NT2/D1 (cell line): ENCODE data around the gene RAPGEF6.
"Not testable (repeated sequence)": the region's sequence is repeated elsewhere in the genome, so short reads cannot be mapped to it uniquely, and the experiment has no call there.

Experiments
- DNase-seq: peaks from one replicate; pipeline ENCODE4 v3.0.0-alpha.2; 2011; ENCODE audit warnings: low read depth, low spot score
- H3K27me3 ChIP-seq: 2 replicates; pipeline ENCODE4 v1.6.0; 2011; ENCODE audit warnings: mild to moderate bottlenecking; ENCODE audit not compliant: insufficient read length, insufficient read depth
- H3K36me3 ChIP-seq: 2 replicates; pipeline ENCODE4 v1.6.1; 2011; ENCODE audit warnings: mild to moderate bottlenecking, low read length, mixed read lengths; ENCODE audit not compliant: insufficient read depth, insufficient read length
- H3K4me1 ChIP-seq: 2 replicates; pipeline ENCODE4 v1.5.1; 2011; ENCODE audit not compliant: insufficient read depth, insufficient read length
- H3K4me3 ChIP-seq: 2 replicates; pipeline ENCODE4 v1.5.1; 2011; ENCODE audit warnings: low read depth; ENCODE audit not compliant: insufficient read length
- H3K9ac ChIP-seq: 2 replicates; pipeline ENCODE4 v1.6.0; 2011; ENCODE audit warnings: low read depth; ENCODE audit not compliant: insufficient read length
- H3K9me3 ChIP-seq: 2 replicates; pipeline ENCODE4 v1.5.1; 2011; ENCODE audit warnings: mild to moderate bottlenecking, low read length; ENCODE audit not compliant: insufficient read depth
- SUZ12 ChIP-seq: IDR thresholded peaks from 2 replicates; pipeline ENCODE4 v1.6.1; 2011; ENCODE audit not compliant: insufficient read length, insufficient read depth; ENCODE audit errors: extremely low read depth
- YY1 ChIP-seq: IDR thresholded peaks from 2 replicates; pipeline ENCODE4 v1.6.1; 2011; ENCODE audit not compliant: insufficient read length, insufficient read depth
- ZNF274 ChIP-seq: IDR thresholded peaks from 2 replicates; pipeline ENCODE4 v1.6.1; 2011; ENCODE audit warnings: mild to moderate bottlenecking, low read depth, low read length

The RAPGEF6 gene

DNA sequence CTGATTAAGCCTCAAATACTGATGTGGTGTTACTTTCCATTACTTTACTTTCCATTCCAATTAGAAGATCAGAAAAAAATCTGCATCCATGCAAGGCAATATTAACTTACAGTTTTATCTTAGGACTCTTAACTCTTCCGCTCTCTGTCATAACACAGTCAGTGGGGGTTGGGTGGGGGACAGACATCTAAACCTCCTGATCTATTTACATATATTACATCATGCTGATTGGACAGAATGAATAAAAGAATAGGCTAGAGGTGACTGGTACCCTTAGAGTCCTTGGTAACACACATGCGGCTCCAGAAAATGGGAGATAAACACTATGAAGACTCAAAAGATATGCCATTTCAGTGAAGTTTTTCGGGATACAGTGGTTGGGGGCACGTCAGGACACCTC lies 27.6 kb downstream of the RAPGEF6 start:
- Histone ChIP-seq H3K9ac (no peak overlapping the region), H3K27me3 (no peaks in the 10 kb centered on the region), H3K4me3 (no peak overlapping the region), H3K36me3 (peaks cover 7% of the 10 kb centered on the region), H3K9me3 (no peaks in the 10 kb centered on the region), H3K4me1 (no peaks in the 10 kb centered on the region)
- TF ChIP-seq ZNF274, result no peak
- TF ChIP-seq SUZ12, result no peak
- TF ChIP-seq YY1, result no peak
- DNase-seq, result no peak

DNA sequence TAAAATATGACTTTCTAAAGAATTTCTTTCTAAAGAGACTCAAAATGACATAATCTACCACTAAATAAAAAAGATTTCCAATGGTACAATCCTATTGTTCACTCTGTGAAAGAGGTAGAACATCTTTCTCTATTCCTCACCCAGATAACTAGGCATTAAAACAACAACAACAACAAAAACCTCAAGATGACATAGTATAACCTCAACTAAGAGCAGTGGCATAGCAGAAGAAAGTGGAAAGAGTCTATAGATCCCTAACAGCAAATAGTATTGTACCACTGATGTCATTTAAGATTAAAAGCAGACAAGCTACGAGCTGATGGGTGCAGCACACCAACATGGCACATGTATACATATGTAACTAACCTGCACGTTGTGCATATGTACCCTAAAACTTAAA lies 29.9 kb downstream of the RAPGEF6 start:
- Histone ChIP-seq H3K9ac (no peak overlapping the region), H3K9me3 (no peaks in the 10 kb centered on the region), H3K4me3 (no peak overlapping the region), H3K27me3 (no peaks in the 10 kb centered on the region), H3K4me1 (no peaks in the 10 kb centered on the region), H3K36me3 (peaks cover 7% of the 10 kb centered on the region)
- no peak for DNase-seq
- TF ChIP-seq ZNF274, result no peak
- no peak for TF ChIP-seq SUZ12
- no peak for TF ChIP-seq YY1

DNA sequence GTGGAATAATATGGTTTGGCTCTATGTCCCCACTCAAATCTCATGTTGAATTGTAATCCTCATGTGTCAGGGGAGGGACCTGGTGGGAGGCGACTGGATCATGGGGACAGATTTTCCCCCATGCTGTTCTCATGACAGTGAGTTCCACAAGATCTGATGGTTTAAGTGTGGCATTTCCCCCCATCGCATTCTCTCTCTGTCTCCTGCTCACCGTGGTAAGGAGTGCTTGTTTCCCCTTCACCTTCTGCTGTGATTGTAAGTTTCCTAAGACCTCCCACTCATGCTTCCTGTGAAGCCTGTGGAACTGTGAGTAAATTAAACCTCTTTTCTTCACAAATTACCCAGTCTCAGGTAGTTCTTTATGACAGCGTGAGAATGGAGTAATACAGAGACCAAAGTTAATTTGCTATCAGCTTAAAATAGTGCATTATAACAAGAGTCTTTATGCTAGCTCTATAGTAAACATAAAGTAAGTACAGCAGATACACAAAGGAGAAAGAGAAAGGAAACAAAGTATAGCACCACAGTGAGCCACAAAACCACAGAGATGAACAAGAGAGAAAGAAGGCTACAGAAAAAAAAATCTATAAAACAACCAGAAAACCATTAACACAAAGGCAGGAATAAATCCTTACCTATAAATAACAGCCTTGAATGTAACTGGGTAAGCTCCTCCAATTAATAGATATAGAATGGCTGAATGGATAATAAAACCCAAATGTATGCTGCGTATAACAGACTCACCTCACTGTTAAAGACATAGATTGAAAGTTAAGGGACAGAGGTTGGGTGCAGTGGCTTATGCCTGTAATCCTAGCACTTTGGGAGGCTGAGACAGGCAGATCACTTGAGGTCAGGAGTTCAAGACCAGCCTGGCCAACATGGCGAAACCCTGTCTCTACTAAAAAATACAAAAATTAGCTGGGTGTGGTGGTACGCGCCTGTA lies 39.7 kb downstream of the RAPGEF6 start:
- DNase-seq, result no peak
- Histone ChIP-seq H3K9me3 (peaks cover 15% of the 10 kb centered on the region), H3K4me3 (no peak overlapping the region), H3K4me1 (no peaks in the 10 kb centered on the region), H3K36me3 (no peaks in the 10 kb centered on the region), H3K9ac (no peak overlapping the region), H3K27me3 (no peaks in the 10 kb centered on the region)
- TF ChIP-seq ZNF274 (no peak), YY1 (no peak), SUZ12 (no peak)

DNA sequence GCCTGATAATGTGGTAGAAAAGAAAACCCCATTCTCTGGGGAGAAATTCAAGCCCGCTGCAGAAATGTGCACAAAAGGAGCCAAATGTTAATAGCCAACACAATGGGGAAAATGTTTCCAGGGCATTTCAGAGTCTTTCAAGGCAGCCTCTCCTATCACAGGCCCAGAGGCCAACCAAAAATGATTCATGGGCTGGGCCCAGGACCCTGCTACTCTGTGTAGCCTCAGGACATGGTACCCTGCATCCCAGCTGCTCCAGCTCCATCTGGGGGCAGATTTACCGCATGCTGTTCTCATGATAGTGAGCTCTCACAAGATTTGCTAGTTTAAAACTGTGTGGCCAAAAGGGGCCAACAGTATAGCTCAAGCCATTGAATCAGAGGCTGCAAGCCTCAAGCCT lies 41.1 kb downstream of the RAPGEF6 start:
- peaks cover 15% of the 10 kb centered on the region for H3K9me3 ChIP-seq
- H3K4me3 ChIP-seq, result no peak overlapping the region
- H3K9ac ChIP-seq, result no peak overlapping the region
- no peaks in the 10 kb centered on the region for H3K27me3 ChIP-seq
- no peaks in the 10 kb centered on the region for H3K36me3 ChIP-seq
- TF ChIP-seq YY1, result no peak
- TF ChIP-seq SUZ12, result no peak
- no peak for TF ChIP-seq ZNF274
- DNase-seq, result no peak
- no peaks in the 10 kb centered on the region for H3K4me1 ChIP-seq

DNA sequence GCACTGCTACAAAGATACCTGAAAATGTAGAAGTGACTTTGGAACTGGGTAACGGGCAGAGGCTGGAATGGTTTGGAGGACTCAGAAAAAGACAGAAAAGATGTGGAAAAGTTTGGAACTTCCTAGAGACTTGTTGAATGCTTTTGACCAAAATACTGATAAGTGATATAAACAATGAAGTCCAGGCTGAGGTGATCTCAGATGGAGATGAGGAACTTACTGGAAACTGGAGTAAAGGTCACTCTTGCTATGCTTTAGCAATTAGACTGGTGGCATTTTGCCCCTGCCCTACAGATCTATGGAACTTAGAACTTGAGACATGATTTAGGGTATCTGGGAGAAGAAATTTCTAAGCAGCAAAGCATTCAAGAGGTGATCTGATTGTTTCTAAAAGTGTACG lies 41.6 kb downstream of the RAPGEF6 start:
- H3K9ac ChIP-seq, H3K36me3 ChIP-seq, DNase-seq, H3K27me3 ChIP-seq, H3K4me3 ChIP-seq, H3K4me1 ChIP-seq: not testable (repeated sequence)
- H3K9me3 ChIP-seq, result peaks cover 15% of the 10 kb centered on the region

DNA sequence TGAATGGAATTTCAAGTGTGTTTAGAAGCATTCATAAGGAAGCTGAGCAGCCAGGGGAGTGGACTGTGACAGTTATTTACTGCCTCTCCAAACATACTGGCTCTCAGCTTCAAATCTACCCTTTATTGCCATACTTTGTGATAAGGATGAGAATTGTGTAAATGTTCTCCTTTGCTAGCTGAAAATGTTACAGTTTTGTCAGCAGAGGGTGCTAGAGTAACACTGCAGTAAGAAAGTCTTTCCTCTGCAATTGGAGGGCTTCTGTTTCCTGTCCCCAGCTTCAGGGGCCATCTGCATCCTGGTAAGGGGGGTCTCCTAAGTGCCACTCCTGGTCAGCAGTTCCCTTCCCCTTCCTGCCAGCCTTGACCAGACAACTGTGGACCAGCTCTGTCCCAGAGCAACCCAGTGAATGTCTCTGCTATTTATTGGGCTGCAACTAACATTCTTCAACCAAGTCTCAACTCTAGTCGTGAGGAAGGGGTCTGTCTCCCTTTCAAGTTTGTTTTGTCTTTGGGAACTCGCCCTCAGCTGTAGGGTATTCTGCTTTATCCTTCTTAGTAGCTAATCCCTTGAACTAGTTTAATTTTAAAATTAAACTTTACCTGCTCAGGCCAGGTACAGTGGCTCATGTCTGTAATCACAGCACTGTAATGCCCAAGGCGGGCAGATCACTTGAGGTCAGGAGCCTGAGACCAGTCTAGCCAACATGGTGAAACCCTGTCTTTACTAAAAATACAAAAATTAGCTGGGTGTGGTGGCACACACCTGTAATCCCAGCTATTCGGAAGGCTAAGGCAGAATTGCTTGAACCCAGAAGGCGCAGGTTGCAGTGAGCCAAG lies 45.3 kb downstream of the RAPGEF6 start:
- Histone ChIP-seq H3K4me3 (no peak overlapping the region), H3K36me3 (peaks cover 4% of the 10 kb centered on the region), H3K9me3 (peaks cover 7% of the 10 kb centered on the region; the same call in 1 of the 2 replicates), H3K27me3 (no peaks in the 10 kb centered on the region), H3K4me1 (no peaks in the 10 kb centered on the region), H3K9ac (no peak overlapping the region)
- TF ChIP-seq YY1 (no peak), SUZ12 (no peak), ZNF274 (no peak)
- DNase-seq, result peak; percentile 18

DNA sequence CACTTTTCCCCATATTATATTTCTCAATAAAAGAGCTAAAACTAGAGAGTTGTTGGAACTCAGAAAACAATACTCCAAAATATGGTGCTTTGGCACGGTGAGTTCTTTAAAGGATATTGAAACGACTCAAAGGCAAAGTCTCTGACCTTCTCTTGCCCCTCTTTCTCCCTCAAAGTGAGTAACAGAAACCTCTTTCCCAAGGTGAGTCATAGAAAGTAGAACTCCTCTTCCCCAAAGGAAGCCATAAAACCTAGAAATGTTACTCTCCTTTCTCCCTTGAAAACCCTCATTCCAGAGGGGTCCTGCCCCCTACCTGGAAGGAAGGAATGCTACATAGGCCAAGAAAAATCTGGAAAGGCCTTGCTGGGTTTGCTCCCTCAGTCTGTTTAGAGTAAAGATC lies 47.5 kb downstream of the RAPGEF6 start:
- peaks cover 4% of the 10 kb centered on the region for H3K36me3 ChIP-seq
- TF ChIP-seq SUZ12 (no peak), ZNF274 (no peak), YY1 (no peak)

DNA sequence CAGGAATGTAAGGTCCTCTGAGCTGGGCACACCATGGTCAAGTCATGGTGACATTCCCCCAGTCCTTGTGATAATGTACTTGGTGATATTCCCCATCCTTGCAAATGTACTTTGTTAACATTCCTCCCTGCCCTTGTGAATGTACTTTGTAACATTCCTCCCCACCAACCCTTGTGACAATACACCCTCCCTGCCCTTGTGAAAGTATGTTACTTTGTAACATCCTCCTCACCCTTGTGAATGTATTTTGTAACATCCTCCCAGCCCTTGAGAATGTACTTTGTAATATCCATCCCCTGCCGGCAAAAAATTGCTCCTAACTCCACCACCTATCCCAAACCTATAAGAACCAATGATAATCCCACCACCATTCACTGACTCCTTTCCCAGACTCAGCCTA lies 53.3 kb downstream of the RAPGEF6 start:
- DNase-seq, result no peak
- no peak overlapping the region for H3K9ac ChIP-seq
- no peaks in the 10 kb centered on the region for H3K4me1 ChIP-seq
- H3K4me3 ChIP-seq, result no peak overlapping the region
- peaks cover 5% of the 10 kb centered on the region for H3K36me3 ChIP-seq
- TF ChIP-seq ZNF274 (no peak), YY1 (no peak), SUZ12 (no peak)
- peaks cover 26% of the 10 kb centered on the region for H3K9me3 ChIP-seq
- no peaks in the 10 kb centered on the region for H3K27me3 ChIP-seq

More for the DNA sequence above, 47.5 kb downstream of the RAPGEF6 start:
- H3K9ac ChIP-seq, result no peak overlapping the region
- no peaks in the 10 kb centered on the region; the same call in 1 of the 2 replicates for H3K9me3 ChIP-seq
- no peak overlapping the region for H3K4me3 ChIP-seq
- no peaks in the 10 kb centered on the region for H3K27me3 ChIP-seq
- no peaks in the 10 kb centered on the region for H3K4me1 ChIP-seq
- no peak for DNase-seq
